AG04450 (cell line): ENCODE measurements around the gene XKR7. TPM values are rescaled to one million over a fixed set of nuclear protein-coding genes. Genes with fewer than 3 reads are reported as not detected.

Experiments
- CTCF ChIA-PET: fragments of 300-600, 350-600 bp; formaldehyde crosslinking; extraction: SDS; loops from one replicate; lab custom pipeline; 2022; ENCODE audit warnings: antibody characterized with exemption, inconsistent platforms; lab: Charles Lee
- POLR2A ChIA-PET: fragments of 350-600 bp; formaldehyde crosslinking; extraction: SDS; loops from one replicate; lab custom pipeline; 2021; ENCODE audit warnings: antibody characterized with exemption, inconsistent platforms; lab: Yijun Ruan, JAX
- DNase-seq: peaks from one replicate; pipeline ENCODE4 v3.0.0-alpha.2; 2011; ENCODE audit warnings: low read depth, low spot score
- H3K27ac ChIP-seq: one replicate; pipeline ENCODE4 v1.5.1; 2012; ENCODE audit warnings: low read depth, low read length, control low read depth
- H3K27me3 ChIP-seq: one replicate; pipeline ENCODE4 v1.6.0; 2012; ENCODE audit warnings: low read length; ENCODE audit not compliant: control insufficient read depth, insufficient read depth
- H3K4me3 ChIP-seq: 2 replicates; pipeline ENCODE4 v1.5.1; 2011; ENCODE audit warnings: mild to moderate bottlenecking, low read depth, low read length, control low read depth
- H3K9me3 ChIP-seq: 2 replicates; pipeline ENCODE4 v1.5.1; 2012; ENCODE audit warnings: low read length; ENCODE audit not compliant: control insufficient read depth, insufficient read depth
- polyA plus RNA-seq: library from polyadenylated mRNA; depleted of rRNA; stranded (reverse); fragments of >200 nt; gene quantifications from 2 replicates; pipeline ENCODE4 v1.2.3, GENCODE V29; 2011
- TF ChIP-seq, protein P1 (sequence below): IDR thresholded peaks from 2 replicates; pipeline ENCODE4 v1.5.1; 2011; ENCODE audit warnings: low read depth, low read length, control low read depth, inconsistent platforms

XKR7 gene
- polyA plus RNA-seq, 1 experiment: not detected

DNA sequence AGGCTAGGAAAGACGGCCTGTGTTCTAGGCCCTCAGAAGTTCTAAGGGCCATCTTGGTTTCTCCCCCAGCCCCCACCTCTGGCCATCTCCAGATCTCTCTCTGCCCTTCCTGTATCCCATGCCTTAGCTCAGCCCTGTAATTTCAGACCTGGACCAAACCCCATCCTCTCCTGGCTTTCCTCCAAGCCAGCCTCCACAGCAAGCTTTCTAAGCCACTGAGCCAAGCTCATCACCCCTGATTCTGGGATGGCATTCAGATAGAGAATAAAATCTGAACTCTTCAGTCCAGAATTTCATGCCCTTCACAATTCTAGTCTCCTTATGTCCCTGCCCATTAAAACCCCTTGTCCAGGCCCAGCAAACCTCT lies 23.4 kb downstream of the XKR7 start:
- Histone ChIP-seq H3K9me3 (no peaks in the 10 kb centered on the region; the same call in 1 of the 2 replicates), H3K4me3 (no peak overlapping the region), H3K27ac (no peak overlapping the region), H3K27me3 (peaks cover 34% of the 10 kb centered on the region)
- POLR2A ChIA-PET: no interaction called here
- TF ChIP-seq, protein P1, sequence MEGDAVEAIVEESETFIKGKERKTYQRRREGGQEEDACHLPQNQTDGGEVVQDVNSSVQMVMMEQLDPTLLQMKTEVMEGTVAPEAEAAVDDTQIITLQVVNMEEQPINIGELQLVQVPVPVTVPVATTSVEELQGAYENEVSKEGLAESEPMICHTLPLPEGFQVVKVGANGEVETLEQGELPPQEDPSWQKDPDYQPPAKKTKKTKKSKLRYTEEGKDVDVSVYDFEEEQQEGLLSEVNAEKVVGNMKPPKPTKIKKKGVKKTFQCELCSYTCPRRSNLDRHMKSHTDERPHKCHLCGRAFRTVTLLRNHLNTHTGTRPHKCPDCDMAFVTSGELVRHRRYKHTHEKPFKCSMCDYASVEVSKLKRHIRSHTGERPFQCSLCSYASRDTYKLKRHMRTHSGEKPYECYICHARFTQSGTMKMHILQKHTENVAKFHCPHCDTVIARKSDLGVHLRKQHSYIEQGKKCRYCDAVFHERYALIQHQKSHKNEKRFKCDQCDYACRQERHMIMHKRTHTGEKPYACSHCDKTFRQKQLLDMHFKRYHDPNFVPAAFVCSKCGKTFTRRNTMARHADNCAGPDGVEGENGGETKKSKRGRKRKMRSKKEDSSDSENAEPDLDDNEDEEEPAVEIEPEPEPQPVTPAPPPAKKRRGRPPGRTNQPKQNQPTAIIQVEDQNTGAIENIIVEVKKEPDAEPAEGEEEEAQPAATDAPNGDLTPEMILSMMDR: no peak
- no peak for DNase-seq
- CTCF ChIA-PET: interaction anchor here (0.7 to 1.2 kb wide), 2 partner anchors 27 to 40 kb away, joined by 3 to 4 read pairs; partner anchors contain the start of gene PDRG1

DNA sequence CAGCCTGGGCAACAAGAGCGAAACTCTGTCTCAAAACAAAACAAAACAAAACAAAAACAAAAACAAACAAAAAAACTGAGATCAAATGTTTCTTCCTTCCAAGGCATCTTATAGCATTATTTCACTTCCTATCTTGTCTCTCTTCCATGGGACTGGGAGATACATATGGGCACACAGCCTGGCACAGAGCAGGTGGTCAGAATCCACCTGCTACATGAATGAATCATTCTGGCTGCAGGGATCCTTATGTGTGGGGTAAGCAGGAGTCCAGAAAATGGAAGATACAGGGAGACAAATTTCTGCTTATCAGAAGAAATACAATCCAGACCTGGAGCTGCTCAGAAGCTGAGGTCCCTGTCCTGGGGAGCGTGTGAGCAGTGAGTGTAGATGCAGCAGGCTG lies 24.1 kb downstream of the XKR7 start:
- TF ChIP-seq, protein P1: no peak
- DNase-seq: no peak
- Histone ChIP-seq H3K4me3 (no peak overlapping the region), H3K9me3 (no peaks in the 10 kb centered on the region; the same call in 1 of the 2 replicates), H3K27ac (no peak overlapping the region), H3K27me3 (peaks cover 36% of the 10 kb centered on the region)
- ChIA-PET POLR2A (no interaction called here), CTCF (no interaction called here)

DNA sequence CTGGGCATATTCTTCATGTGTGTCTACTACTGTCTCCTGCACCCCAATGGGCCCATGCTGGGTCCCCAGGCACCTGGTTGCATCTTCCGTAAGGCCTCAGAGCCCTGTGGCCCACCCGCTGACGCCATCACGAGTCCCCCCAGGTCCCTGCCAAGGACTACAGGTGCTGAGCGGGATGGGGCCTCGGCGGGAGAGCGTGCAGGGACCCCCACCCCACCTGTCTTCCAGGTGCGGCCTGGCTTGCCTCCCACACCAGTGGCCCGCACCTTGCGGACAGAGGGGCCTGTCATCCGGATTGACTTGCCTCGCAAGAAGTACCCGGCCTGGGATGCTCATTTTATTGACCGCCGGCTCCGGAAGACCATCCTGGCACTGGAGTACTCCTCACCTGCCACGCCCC lies 29.0 kb downstream of the XKR7 start:
- ChIA-PET CTCF (no interaction called here), POLR2A (no interaction called here)
- no peak overlapping the region for H3K4me3 ChIP-seq
- peaks cover 43% of the 10 kb centered on the region for H3K27me3 ChIP-seq
- TF ChIP-seq, protein P1: no peak
- H3K27ac ChIP-seq: no peak overlapping the region
- H3K9me3 ChIP-seq: no peaks in the 10 kb centered on the region; the same call in 1 of the 2 replicates
- no peak for DNase-seq

DNA sequence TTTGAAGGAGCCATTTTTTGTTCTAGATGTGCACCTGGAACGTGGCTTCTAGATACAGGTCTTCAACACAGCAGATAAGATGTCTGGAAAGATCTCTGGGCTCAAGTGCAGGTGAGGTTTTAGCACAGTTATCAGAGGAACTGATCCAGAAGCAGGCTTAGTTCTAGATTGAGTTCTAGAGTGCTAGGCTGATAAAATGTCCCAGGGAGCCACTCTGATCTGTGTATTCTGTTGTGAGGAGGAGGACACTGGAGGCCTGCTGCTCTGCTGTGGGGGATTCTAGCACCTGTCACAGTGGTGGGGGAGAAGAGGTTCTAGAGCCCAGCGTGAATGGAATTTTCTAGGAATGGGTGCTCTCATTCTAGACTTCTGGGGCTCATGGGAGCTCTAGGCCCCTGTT lies 30.3 kb downstream of the XKR7 start:
- no peak for DNase-seq
- Histone ChIP-seq H3K9me3 (no peaks in the 10 kb centered on the region; the same call in 1 of the 2 replicates), H3K27me3 (peaks cover 39% of the 10 kb centered on the region), H3K27ac (no peak overlapping the region), H3K4me3 (no peak overlapping the region)
- ChIA-PET POLR2A (no interaction called here), CTCF (no interaction called here)
- TF ChIP-seq, protein P1: no peak

DNA sequence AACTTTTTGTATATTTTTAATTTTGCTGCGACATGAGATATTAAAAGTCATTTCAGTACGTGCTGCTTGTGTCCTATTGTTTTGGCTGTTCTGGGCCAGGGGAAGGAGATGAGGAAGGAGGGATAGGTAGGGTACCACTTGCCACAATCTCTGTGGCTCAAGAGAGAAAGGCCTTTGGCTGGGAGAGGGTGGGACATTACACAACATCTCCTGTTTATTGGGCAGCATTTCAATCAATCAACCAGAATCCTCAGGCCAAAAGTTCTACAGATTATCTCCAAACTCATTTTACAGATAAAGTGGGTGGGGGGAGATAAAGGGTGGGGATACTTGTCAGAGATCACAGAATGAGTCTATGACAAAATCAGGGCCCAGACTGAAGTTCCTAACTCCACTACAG lies 35.4 kb downstream of the XKR7 start:
- Histone ChIP-seq H3K27me3 (peaks cover 22% of the 10 kb centered on the region), H3K27ac (no peak overlapping the region), H3K9me3 (no peaks in the 10 kb centered on the region), H3K4me3 (no peak overlapping the region)
- DNase-seq: no peak
- TF ChIP-seq, protein P1: no peak
- POLR2A ChIA-PET: no interaction called here
- CTCF ChIA-PET: no interaction called here
